Measurements from ENCODE around the gene ZKSCAN5. TPM values are rescaled to one million over a fixed set of nuclear protein-coding genes. Genes with fewer than 3 reads are reported as not detected.

The ZKSCAN5 gene
- polyA plus RNA-seq, 3 donors = 1.6 to 2.9 (median 2.2) TPM

DNA sequence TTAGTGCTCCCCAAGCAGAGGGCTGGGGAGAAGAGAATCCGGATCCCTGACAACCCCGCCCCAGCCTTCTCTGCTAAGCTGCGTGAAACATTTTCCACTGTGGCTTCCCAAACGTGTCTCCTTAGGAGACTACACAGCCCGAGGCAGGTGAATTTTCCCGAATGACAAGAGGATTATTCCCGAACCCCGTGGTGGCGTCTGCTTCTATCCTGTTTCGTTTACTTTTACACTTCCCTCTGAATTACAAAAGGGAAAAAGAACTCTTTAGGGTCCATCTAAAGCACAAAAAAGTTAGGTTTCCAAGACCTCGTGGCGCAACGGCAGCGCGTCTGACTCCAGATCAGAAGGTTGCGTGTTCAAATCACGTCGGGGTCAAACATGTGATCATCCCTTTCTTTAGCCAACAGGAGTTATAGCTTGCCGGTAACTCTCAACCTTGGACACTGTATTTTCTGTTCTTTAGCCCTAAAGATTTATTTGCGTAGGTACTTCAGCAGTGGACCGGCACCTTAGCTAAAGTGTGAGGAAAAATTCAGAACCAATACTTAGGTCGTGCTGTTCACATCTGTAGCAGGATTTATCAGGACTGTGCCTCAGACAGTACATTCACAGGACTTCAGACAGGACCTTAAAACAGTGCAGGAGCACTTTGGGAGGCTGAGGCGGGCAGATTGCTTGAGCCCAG is 34.9 kb upstream of the ZKSCAN5 start:
- H3K9me3 ChIP-seq (replicated peaks in 1 of 2; ENCODE audit: control insufficient read depth in 1 of 2, insufficient read depth in 1 of 2, low read length in 2 of 2) = no peaks in the 10 kb centered on the region
- H3K36me3 ChIP-seq (replicated peaks in 1 of 2; ENCODE audit: control insufficient read depth in 1 of 2, insufficient read depth in 2 of 2, low read length in 2 of 2) = no peaks in the 10 kb centered on the region
- TF ChIP-seq CTCF (IDR thresholded peaks at IDR 0.05) = no peak
- Mint-ChIP-seq H3K27ac (no peak overlapping the region), H3K27me3 (ENCODE audit: low read depth in 3 of 3) (peaks cover 15 to 24% (median 18%) of the 10 kb centered on the region in 3 donors), H3K4me3 (peak overlapping the region in 1 of 2 donors; percentile 51), H3K9me3 (peaks cover 0 to 3% (median 0%) of the 10 kb centered on the region in 7 donors), H3K36me3 (peaks cover 0 to 1% of the 10 kb centered on the region in 2 donors), H3K4me1 (peaks cover 18% of the 10 kb centered on the region)
- H3K4me1 ChIP-seq (ENCODE audit: control insufficient read depth in 1 of 2, insufficient read depth in 2 of 2, low read length in 2 of 2) = peaks cover 22 to 37% of the 10 kb centered on the region in 2 donors
- peaks cover 37% of the 10 kb centered on the region for H3K79me2 ChIP-seq (ENCODE audit: insufficient read depth, low read length)
- H2AFZ ChIP-seq (ENCODE audit: insufficient read depth, low read depth, low read length, poor library complexity, severe bottlenecking) = peak overlapping the region; percentile 47
- H3K27ac ChIP-seq (ENCODE audit: low read depth in 1 of 2, low read length in 2 of 2) = no peak overlapping the region
- H4K20me1 ChIP-seq (ENCODE audit: insufficient read depth, low read length) = no peaks in the 10 kb centered on the region
- DNase-seq = no peak
- H3K9ac ChIP-seq (ENCODE audit: insufficient read depth, low read length, poor library complexity, severe bottlenecking) = no peak overlapping the region
- WGBS (ENCODE audit: insufficient coverage) = 80% methylated on average over 18 of the region's 23 CpGs
- H3K4me3 ChIP-seq (replicated peaks in 1 of 3; ENCODE audit: low read depth in 2 of 3, low read length in 3 of 3) = no peak overlapping the region
- no peaks in the 10 kb centered on the region for H3K27me3 ChIP-seq (ENCODE audit: control insufficient read depth in 2 of 2, insufficient read depth in 2 of 2, low read length in 2 of 2)
- intact Hi-C loops (cut with micrococcal nuclease) = loop anchor here in 1 of 2 donors (2.0 kb wide), 1 partner anchor 61 kb away; the partner anchor contains the start of genes BUD31 and PDAP1
- H3K4me2 ChIP-seq (replicated peaks; ENCODE audit: extremely low read depth, low read length, poor library complexity, severe bottlenecking) = no peak overlapping the region

DNA sequence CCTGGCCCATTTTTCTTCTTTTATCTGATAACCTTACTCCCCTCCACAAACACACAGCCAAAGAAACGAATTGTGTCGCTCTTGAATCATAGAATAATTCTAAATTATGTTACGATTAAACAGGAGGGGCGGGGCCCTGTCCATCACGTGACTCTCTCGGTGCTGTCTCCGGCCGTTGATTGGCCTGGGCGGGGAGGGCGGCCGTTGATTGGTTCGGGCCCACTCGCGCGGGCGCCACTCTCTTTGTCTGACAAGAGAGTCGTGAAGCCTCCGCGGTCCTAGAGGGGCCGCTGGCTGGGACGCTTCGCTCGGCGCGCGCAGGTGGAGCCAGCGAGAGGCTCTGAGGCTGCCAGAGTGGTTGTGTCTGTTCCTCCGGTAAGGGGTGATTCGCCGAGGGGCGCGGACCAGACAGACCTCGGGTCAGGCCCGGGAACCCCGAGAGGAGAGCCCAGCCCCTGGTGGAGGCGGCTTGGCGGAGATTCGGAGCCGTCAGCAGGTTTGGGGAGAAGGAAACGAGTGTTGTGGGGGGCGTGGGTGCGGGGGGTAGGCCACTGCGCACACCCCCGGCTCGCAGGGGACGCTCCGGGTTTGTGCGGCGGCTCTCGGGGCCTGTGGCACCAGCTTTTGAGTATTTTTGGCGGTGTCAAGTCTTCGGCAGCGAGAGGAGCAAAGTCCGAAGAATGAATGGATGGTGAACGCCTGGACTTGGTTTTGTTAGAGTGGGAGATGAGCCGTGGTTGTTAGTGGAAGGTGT is 31.7 kb upstream of the ZKSCAN5 start, which contains the start of gene ZNF789:
Gene ZNF789, plus strand, starts transcription at position 330 of the 754 bp plus-strand sequence. CDS start 3,567 bp downstream, outside the sequence.
- intact Hi-C loops (cut with micrococcal nuclease) = loop anchor here in 1 of 2 donors (2.0 kb wide), 1 partner anchor 26 kb away; no protein-coding TSS in a partner anchor

More for the DNA sequence above, 31.7 kb upstream of the ZKSCAN5 start, which contains the start of gene ZNF789:
- Mint-ChIP-seq H3K9me3 (peaks cover 0 to 3% (median 0%) of the 10 kb centered on the region in 7 donors), H3K27ac (peak within 1 kb of the TSS; percentile 91 to 95 (median 93)), H3K27me3 (ENCODE audit: low read depth in 3 of 3) (peaks cover 15 to 24% (median 15%) of the 10 kb centered on the region in 3 donors), H3K4me3 (peak within 1 kb of the TSS; percentile 88 to 97), H3K36me3 (peaks cover 3 to 13% of the 10 kb centered on the region in 2 donors), H3K4me1 (peaks cover 14% of the 10 kb centered on the region)
- no peaks in the 10 kb centered on the region for H3K9me3 ChIP-seq (replicated peaks in 1 of 2; ENCODE audit: control insufficient read depth in 1 of 2, insufficient read depth in 1 of 2, low read length in 2 of 2)
- no peak for TF ChIP-seq CTCF (IDR thresholded peaks at IDR 0.05)
- H3K27ac ChIP-seq (ENCODE audit: low read depth in 1 of 2, low read length in 2 of 2) = peak within 1 kb of the TSS; percentile 74 to 80
- DNase-seq = peak; percentile 90 to 93 (median 92)
- peaks cover 7 to 17% of the 10 kb centered on the region in 2 donors for H3K4me1 ChIP-seq (ENCODE audit: control insufficient read depth in 1 of 2, insufficient read depth in 2 of 2, low read length in 2 of 2)
- no peaks in the 10 kb centered on the region for H4K20me1 ChIP-seq (ENCODE audit: insufficient read depth, low read length)
- H3K27me3 ChIP-seq (ENCODE audit: control insufficient read depth in 2 of 2, insufficient read depth in 2 of 2, low read length in 2 of 2) = no peaks in the 10 kb centered on the region
- H2AFZ ChIP-seq (ENCODE audit: insufficient read depth, low read depth, low read length, poor library complexity, severe bottlenecking) = peak within 1 kb of the TSS; percentile 99
- H3K4me3 ChIP-seq (replicated peaks in 1 of 3; ENCODE audit: low read depth in 2 of 3, low read length in 3 of 3) = peak within 1 kb of the TSS; percentile 61 to 87 (median 76)
- peak within 1 kb of the TSS; percentile 99 for H3K4me2 ChIP-seq (replicated peaks; ENCODE audit: extremely low read depth, low read length, poor library complexity, severe bottlenecking)
- peak within 1 kb of the TSS; percentile 79 for H3K9ac ChIP-seq (ENCODE audit: insufficient read depth, low read length, poor library complexity, severe bottlenecking)
- under 1% methylated on average over 53 of the region's 56 CpGs for WGBS (ENCODE audit: insufficient coverage)
- H3K79me2 ChIP-seq (ENCODE audit: insufficient read depth, low read length) = peaks cover 48% of the 10 kb centered on the region
- H3K36me3 ChIP-seq (replicated peaks in 1 of 2; ENCODE audit: control insufficient read depth in 1 of 2, insufficient read depth in 2 of 2, low read length in 2 of 2) = no peaks in the 10 kb centered on the region

Data from CD14-positive monocyte (primary cell).